GM18858 (cell line): Measurements from ENCODE around the gene GPHN.

Experiments
- ATAC-seq: cut with Tn5 transposase; IDR thresholded peaks from one replicate; pipeline ENCODE4 v1.9.1; 2021; ENCODE audit not compliant: unreplicated experiment

The GPHN gene

GRCh38 chr14:66596241-66596985 lies 88.5 kb downstream of the GPHN start:
- no peak for ATAC-seq

- no peak for ATAC-seq
These were observed 92.5 kb downstream of the GPHN start for GRCh38 chr14:66600416-66600815.

GRCh38 chr14:66601932-66602578 lies 94.1 kb downstream of the GPHN start:
- peak; percentile 57 for ATAC-seq

GRCh38 chr14:66603945-66604344 lies 96.0 kb downstream of the GPHN start:
- no peak for ATAC-seq

- no peak for ATAC-seq
These were observed 98.9 kb downstream of the GPHN start for GRCh38 chr14:66606826-66607225.

GRCh38 chr14:66610154-66610563 lies 102.2 kb downstream of the GPHN start:
- no peak for ATAC-seq

- ATAC-seq: no peak
These were observed 105.4 kb downstream of the GPHN start for GRCh38 chr14:66613344-66613743.

GRCh38 chr14:66619952-66620351 lies 112.0 kb downstream of the GPHN start:
- peak; percentile 47 for ATAC-seq

- ATAC-seq: no peak
These were observed 115.9 kb downstream of the GPHN start for GRCh38 chr14:66623838-66624237.

GRCh38 chr14:66624336-66624937 lies 116.5 kb downstream of the GPHN start:
- ATAC-seq: no peak

GRCh38 chr14:66628636-66629035 lies 120.7 kb downstream of the GPHN start:
- ATAC-seq: no peak

- no peak for ATAC-seq
These were observed 121.6 kb downstream of the GPHN start for GRCh38 chr14:66629499-66629898.

GRCh38 chr14:66634876-66635275 lies 126.9 kb downstream of the GPHN start:
- no peak for ATAC-seq

GRCh38 chr14:66635435-66635834 lies 127.5 kb downstream of the GPHN start:
- no peak for ATAC-seq

- ATAC-seq: no peak
These were observed 128.3 kb downstream of the GPHN start for GRCh38 chr14:66636240-66636639.

GRCh38 chr14:66638689-66639088 lies 130.7 kb downstream of the GPHN start:
- ATAC-seq: no peak

GRCh38 chr14:66641861-66642635 lies 134.1 kb downstream of the GPHN start:
- no peak for ATAC-seq

GRCh38 chr14:66643344-66643743 lies 135.4 kb downstream of the GPHN start:
- no peak for ATAC-seq

GRCh38 chr14:66645716-66646115 lies 137.8 kb downstream of the GPHN start:
- no peak for ATAC-seq

- ATAC-seq: peak; percentile 73
These were observed 141.6 kb downstream of the GPHN start for GRCh38 chr14:66649498-66649897.

GRCh38 chr14:66650491-66650911 lies 142.6 kb downstream of the GPHN start:
- ATAC-seq: no peak
